Thoracic aorta (tissue), 2 donors: ENCODE measurements around the gene NRCAM. TPM values are rescaled to one million over a fixed set of nuclear protein-coding genes. Genes with fewer than 3 reads are reported as not detected.

Experiments used
- ATAC-seq: fragments of 150-250 bp; one replicate; pipeline ENCODE4 v1.8.0; 2017; ENCODE audit warnings: low read depth; ENCODE audit not compliant: insufficient number of reproducible peaks, low FRiP score
- DNase-seq: peaks from one replicate; pipeline ENCODE4 v3.0.0-alpha.2; 2020; ENCODE audit warnings: low spot score
- H3K27ac ChIP-seq, 2 donors: fragments of 200-600 bp; sonication (generic); 1 replicate in 1 of 2; 2 replicates in 1 of 2; pipeline ENCODE4 v1.5.1; 2016; ENCODE audit warnings: mild to moderate bottlenecking in 2 of 2, moderate library complexity in 2 of 2
- H3K27me3 ChIP-seq: fragments of 200-600 bp; sonication (generic); replicated peaks from 2 replicates; pipeline ENCODE4 v1.6.0; 2016; ENCODE audit warnings: mild to moderate bottlenecking; ENCODE audit not compliant: insufficient read depth
- H3K36me3 ChIP-seq: fragments of 200-600 bp; sonication (generic); one replicate; pipeline ENCODE4 v1.5.1; 2016
- H3K4me1 ChIP-seq, 2 donors: fragments of 200-600 bp; sonication (generic); 1 replicate in 1 of 2; 2 replicates in 1 of 2; pipeline versions ENCODE4 v1.5.1 to v1.6.0; 2016; ENCODE audit warnings: low read depth in 2 of 2, mild to moderate bottlenecking in 1 of 2; ENCODE audit not compliant: control insufficient read depth in 1 of 2
- H3K4me3 ChIP-seq: fragments of 200-600 bp; sonication (generic); 2 replicates; pipeline ENCODE4 v1.5.1; 2016; ENCODE audit warnings: mild to moderate bottlenecking
- H3K9me3 ChIP-seq: fragments of 200-600 bp; sonication (generic); 2 replicates; pipeline ENCODE4 v1.5.1; 2016
- CTCF ChIP-seq: fragments of 200-600 bp; sonication (generic); IDR thresholded peaks from one replicate; pipeline ENCODE4 v1.5.1; 2019; ENCODE audit warnings: antibody characterized with exemption
- total RNA-seq, 2 donors: library from RNA; depleted of rRNA; stranded (reverse); fragments of >200 nt; gene quantifications; one replicate each; pipeline versions ENCODE4 v1.1.0 to v1.2.3, GENCODE V29; 2016

The NRCAM gene
- total RNA-seq, 2 donors from 2014 or later: 2.4 to 3.3 TPM

- Histone ChIP-seq H3K9me3 (no peaks in the 10 kb centered on the region), H3K4me1 (no peaks in the 10 kb centered on the region), H3K27ac (no peak overlapping the region), H3K27me3 (no peaks in the 10 kb centered on the region), H3K4me3 (no peak overlapping the region), H3K36me3 (no peaks in the 10 kb centered on the region)
- ATAC-seq (no peak), DNase-seq (no peak)
- no peak for TF ChIP-seq CTCF
Measured at GRCh38 chr7:108382932-108383331, 73.3 kb downstream of the NRCAM start.

- Histone ChIP-seq H3K27ac (no peak overlapping the region), H3K9me3 (no peaks in the 10 kb centered on the region), H3K4me3 (no peak overlapping the region), H3K4me1 (no peaks in the 10 kb centered on the region), H3K27me3 (no peaks in the 10 kb centered on the region), H3K36me3 (no peaks in the 10 kb centered on the region)
- ATAC-seq (no peak), DNase-seq (no peak)
- no peak for TF ChIP-seq CTCF
Measured at GRCh38 chr7:108380517-108380916, 75.7 kb downstream of the NRCAM start.

GRCh38 chr7:108376206-108376605 is 80.0 kb downstream of the NRCAM start:
- DNase-seq (no peak), ATAC-seq (no peak)
- Histone ChIP-seq H3K4me1 (no peaks in the 10 kb centered on the region), H3K4me3 (no peak overlapping the region), H3K27ac (no peak overlapping the region), H3K27me3 (no peaks in the 10 kb centered on the region), H3K36me3 (no peaks in the 10 kb centered on the region), H3K9me3 (no peaks in the 10 kb centered on the region)
- no peak for TF ChIP-seq CTCF

- no peaks in the 10 kb centered on the region for H3K36me3 ChIP-seq
- ATAC-seq (no peak), DNase-seq (no peak)
- no peak for TF ChIP-seq CTCF
- no peaks in the 10 kb centered on the region for H3K27me3 ChIP-seq
- no peak overlapping the region for H3K27ac ChIP-seq
- no peaks in the 10 kb centered on the region for H3K9me3 ChIP-seq
- H3K4me3 ChIP-seq: no peak overlapping the region
- H3K4me1 ChIP-seq: no peaks in the 10 kb centered on the region
Measured at GRCh38 chr7:108375668-108376067, 80.6 kb downstream of the NRCAM start.

- no peak for ATAC-seq
- no peak for TF ChIP-seq CTCF
- no peak for DNase-seq
- Histone ChIP-seq H3K27me3 (no peaks in the 10 kb centered on the region), H3K9me3 (no peaks in the 10 kb centered on the region), H3K27ac (no peak overlapping the region), H3K4me3 (no peak overlapping the region), H3K4me1 (no peaks in the 10 kb centered on the region), H3K36me3 (no peaks in the 10 kb centered on the region)
Measured at GRCh38 chr7:108374899-108375298, 81.3 kb downstream of the NRCAM start.
